Activated naive CD4-positive, alpha-beta T cell treated with anti-CD3 and anti-CD28 coated beads, Interleukin-2, amount 50 U/mL, for 24 hours (primary cell): ENCODE data around the gene TRMT1.

ENCODE experiments used
- H3K27ac Mint-ChIP-seq: one replicate; pipeline ENCODE4 v1.8.0; 2021; ENCODE audit warnings: mild to moderate bottlenecking, mixed read lengths
- H3K27me3 Mint-ChIP-seq: one replicate; pipeline ENCODE4 v1.8.0; 2021; ENCODE audit warnings: mixed read lengths
- H3K36me3 Mint-ChIP-seq: one replicate; pipeline ENCODE4 v1.8.0; 2021; ENCODE audit warnings: mixed read lengths
- H3K4me1 Mint-ChIP-seq: one replicate; pipeline ENCODE4 v1.8.0; 2021; ENCODE audit warnings: mixed read lengths
- H3K4me3 Mint-ChIP-seq: one replicate; pipeline ENCODE4 v1.8.0; 2021; ENCODE audit warnings: mild to moderate bottlenecking, mixed read lengths
- H3K9me3 Mint-ChIP-seq: one replicate; pipeline ENCODE4 v1.8.0; 2021; ENCODE audit warnings: mixed read lengths

The TRMT1 gene

DNA sequence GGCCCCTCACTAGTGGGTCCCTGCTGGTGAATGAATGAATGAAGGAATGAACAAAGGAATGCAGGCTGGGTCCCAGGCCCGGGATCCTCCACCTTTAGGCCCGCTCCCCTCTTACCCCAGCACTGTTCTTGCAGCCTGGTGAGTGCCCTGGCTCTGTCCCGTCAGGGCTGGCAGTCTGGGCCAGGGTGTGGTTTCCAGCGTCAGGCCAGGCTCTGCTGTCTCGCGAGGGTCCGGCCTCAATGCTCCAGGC, 14.2 kb downstream of the TRMT1 start:
- peak overlapping the region; percentile 71 for H3K4me3 Mint-ChIP-seq
- H3K27me3 Mint-ChIP-seq: peaks cover 3% of the 10 kb centered on the region
- H3K36me3 Mint-ChIP-seq: no peaks in the 10 kb centered on the region
- H3K4me1 Mint-ChIP-seq: peaks cover 44% of the 10 kb centered on the region
- no peak overlapping the region for H3K27ac Mint-ChIP-seq
- no peaks in the 10 kb centered on the region for H3K9me3 Mint-ChIP-seq

GRCh38 chr19:13101590-13102415, 14.7 kb downstream of the TRMT1 start:
- Mint-ChIP-seq H3K27ac (peak overlapping the region; percentile 70), H3K4me1 (peaks cover 49% of the 10 kb centered on the region), H3K4me3 (peak overlapping the region; percentile 71), H3K36me3 (no peaks in the 10 kb centered on the region), H3K27me3 (peaks cover 6% of the 10 kb centered on the region), H3K9me3 (no peaks in the 10 kb centered on the region)

- H3K9me3 Mint-ChIP-seq: no peaks in the 10 kb centered on the region
- peaks cover 51% of the 10 kb centered on the region for H3K4me1 Mint-ChIP-seq
- H3K36me3 Mint-ChIP-seq: no peaks in the 10 kb centered on the region
- peak overlapping the region; percentile 44 for H3K4me3 Mint-ChIP-seq
- H3K27me3 Mint-ChIP-seq: peaks cover 9% of the 10 kb centered on the region
- no peak overlapping the region for H3K27ac Mint-ChIP-seq
Measured at GRCh38 chr19:13100841-13101589, 15.5 kb downstream of the TRMT1 start.

DNA sequence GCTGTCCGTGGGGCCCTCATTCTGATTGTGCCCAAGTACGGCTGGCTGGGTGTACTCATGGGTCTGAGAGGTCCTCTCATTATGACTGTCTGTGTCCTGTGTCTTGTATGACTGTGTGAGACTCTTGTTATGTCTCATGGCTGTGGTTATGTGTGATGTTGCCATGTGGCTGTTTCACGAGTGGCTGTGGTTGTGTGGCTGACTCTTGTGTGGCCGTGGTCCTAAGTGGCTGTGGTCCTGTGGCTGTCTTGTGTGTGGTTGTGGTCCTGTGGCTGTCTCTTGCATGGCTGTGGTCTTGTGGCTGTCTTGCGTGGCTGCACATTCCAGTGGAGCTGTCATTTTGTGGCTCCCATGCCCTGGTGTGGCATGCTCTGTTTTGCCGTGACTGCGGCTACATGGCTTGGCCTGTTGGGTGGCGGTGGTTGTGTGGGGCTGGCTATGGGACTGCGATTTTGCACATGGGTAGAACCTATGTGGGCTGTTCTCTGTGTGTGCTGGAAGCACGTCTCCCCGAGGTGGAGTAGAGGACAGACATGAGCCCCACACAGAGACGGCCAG, 16.4 kb downstream of the TRMT1 start:
- H3K36me3 Mint-ChIP-seq: no peaks in the 10 kb centered on the region
- H3K9me3 Mint-ChIP-seq: no peaks in the 10 kb centered on the region
- H3K4me3 Mint-ChIP-seq: peak overlapping the region; percentile 79
- peaks cover 10% of the 10 kb centered on the region for H3K27me3 Mint-ChIP-seq
- peak overlapping the region; percentile 92 for H3K27ac Mint-ChIP-seq
- peaks cover 55% of the 10 kb centered on the region for H3K4me1 Mint-ChIP-seq

- peaks cover 52% of the 10 kb centered on the region for H3K4me1 Mint-ChIP-seq
- no peaks in the 10 kb centered on the region for H3K36me3 Mint-ChIP-seq
- H3K27me3 Mint-ChIP-seq: peaks cover 11% of the 10 kb centered on the region
- H3K4me3 Mint-ChIP-seq: peak overlapping the region; percentile 79
- peak overlapping the region; percentile 92 for H3K27ac Mint-ChIP-seq
- H3K9me3 Mint-ChIP-seq: no peaks in the 10 kb centered on the region
Measured at GRCh38 chr19:13099073-13099999, 17.2 kb downstream of the TRMT1 start.

DNA sequence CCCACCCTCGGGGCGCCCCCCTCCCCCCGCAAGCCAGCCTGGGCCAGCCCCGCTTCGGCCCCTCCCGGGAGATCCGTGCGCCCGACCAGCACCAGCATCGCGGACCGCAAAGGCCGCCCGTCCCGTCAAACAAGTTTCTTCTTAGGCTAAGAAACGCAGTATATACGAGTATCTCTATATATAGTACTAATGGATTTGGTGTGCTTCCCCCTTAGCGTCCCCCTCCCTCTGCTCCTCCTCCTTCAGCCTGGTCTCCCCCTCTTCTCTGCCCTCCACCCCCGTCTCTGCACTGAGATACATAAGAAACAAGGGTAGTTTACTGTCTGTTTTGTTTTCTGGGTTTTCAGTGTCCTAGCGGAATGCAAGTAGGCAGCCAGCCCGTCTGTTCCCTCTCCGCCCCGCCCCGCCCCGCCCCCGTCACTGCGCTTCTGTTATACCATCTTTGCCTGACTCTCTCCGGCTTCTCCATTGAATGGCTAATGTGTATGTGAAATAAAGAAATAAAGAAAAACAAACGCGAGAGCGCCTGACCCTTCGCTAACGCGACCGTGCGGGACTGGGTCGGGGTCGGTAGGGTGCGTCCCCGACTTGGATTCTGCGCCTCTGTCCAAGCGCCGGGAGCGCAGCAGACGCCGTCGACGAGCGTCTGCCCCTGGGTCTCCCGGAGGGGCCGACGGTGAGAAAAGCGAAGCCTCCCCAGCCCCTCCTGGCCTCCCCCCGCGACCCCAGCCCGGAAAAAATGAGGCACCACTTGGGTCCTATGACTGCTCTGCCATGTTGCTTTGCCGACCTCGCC, 18.1 kb downstream of the TRMT1 start:
- Mint-ChIP-seq H3K27me3 (peaks cover 13% of the 10 kb centered on the region), H3K36me3 (no peaks in the 10 kb centered on the region), H3K9me3 (no peaks in the 10 kb centered on the region), H3K4me1 (peaks cover 51% of the 10 kb centered on the region), H3K4me3 (peak overlapping the region; percentile 79), H3K27ac (no peak overlapping the region)

DNA sequence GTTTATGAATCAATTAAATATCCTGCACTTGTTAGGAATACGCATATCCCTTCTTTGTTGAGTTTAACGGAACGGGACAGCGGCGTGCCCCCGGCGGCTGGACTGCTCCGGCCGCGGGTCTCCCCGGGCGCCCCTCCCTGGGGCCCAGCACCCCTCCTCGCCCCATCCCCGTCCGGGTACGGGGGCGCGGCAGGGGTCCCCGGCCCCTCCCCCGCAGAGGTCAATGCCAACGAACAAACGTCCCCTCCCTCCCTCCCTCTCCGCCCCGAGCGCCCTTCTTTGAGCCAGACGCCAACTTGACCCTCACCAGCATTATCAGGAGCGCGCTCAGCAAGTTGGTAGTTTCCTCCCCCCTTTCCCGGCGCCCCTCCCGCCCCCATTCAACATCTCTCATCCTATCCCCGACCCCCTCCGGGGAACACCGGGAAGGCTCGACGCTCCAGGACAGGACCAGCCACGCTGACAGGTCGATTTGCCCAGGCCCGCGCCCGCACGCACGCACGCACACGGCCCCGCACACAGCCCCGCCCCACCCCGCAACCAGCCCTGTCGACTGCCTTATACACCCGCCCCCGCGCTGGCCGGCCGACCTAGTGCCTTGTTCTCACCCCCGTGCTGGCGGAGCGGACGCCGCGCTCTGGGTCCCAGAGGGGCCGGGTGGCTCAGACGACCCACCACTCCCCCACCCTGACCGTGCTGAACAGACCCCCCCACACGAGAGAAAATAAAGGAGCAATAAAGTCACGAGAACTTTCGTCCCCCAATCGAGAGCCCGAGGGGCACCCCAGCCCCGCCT, 18.9 kb downstream of the TRMT1 start:
- H3K9me3 Mint-ChIP-seq: no peaks in the 10 kb centered on the region
- H3K27ac Mint-ChIP-seq: no peak overlapping the region
- peaks cover 13% of the 10 kb centered on the region for H3K27me3 Mint-ChIP-seq
- no peaks in the 10 kb centered on the region for H3K36me3 Mint-ChIP-seq
- H3K4me1 Mint-ChIP-seq: peaks cover 46% of the 10 kb centered on the region
- H3K4me3 Mint-ChIP-seq: no peak overlapping the region

DNA sequence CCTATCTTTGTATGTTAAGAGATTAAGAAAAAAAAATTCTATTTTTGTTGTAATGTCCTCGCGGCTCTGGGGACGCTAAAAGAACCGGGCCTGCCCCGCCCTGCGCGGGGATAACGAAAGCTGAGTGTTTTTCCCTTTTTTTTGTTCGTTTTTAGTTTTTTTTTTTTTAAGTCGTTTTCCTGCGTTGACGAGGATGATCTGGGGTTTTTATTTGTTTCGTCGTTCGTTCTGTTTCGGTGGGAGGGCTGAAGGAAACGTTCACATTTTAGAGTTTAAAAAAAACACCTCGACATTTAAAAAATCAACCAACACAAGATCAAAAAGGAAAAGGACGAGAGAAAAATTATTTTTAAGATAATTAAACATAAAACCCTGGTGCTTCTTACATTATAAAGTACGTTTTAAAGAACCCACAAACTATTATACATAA, 19.5 kb downstream of the TRMT1 start:
- H3K36me3 Mint-ChIP-seq: no peaks in the 10 kb centered on the region
- H3K4me1 Mint-ChIP-seq: peaks cover 42% of the 10 kb centered on the region
- H3K27ac Mint-ChIP-seq: peak overlapping the region; percentile 51
- H3K4me3 Mint-ChIP-seq: peak overlapping the region; percentile 73
- H3K9me3 Mint-ChIP-seq: no peaks in the 10 kb centered on the region
- peaks cover 13% of the 10 kb centered on the region for H3K27me3 Mint-ChIP-seq

DNA sequence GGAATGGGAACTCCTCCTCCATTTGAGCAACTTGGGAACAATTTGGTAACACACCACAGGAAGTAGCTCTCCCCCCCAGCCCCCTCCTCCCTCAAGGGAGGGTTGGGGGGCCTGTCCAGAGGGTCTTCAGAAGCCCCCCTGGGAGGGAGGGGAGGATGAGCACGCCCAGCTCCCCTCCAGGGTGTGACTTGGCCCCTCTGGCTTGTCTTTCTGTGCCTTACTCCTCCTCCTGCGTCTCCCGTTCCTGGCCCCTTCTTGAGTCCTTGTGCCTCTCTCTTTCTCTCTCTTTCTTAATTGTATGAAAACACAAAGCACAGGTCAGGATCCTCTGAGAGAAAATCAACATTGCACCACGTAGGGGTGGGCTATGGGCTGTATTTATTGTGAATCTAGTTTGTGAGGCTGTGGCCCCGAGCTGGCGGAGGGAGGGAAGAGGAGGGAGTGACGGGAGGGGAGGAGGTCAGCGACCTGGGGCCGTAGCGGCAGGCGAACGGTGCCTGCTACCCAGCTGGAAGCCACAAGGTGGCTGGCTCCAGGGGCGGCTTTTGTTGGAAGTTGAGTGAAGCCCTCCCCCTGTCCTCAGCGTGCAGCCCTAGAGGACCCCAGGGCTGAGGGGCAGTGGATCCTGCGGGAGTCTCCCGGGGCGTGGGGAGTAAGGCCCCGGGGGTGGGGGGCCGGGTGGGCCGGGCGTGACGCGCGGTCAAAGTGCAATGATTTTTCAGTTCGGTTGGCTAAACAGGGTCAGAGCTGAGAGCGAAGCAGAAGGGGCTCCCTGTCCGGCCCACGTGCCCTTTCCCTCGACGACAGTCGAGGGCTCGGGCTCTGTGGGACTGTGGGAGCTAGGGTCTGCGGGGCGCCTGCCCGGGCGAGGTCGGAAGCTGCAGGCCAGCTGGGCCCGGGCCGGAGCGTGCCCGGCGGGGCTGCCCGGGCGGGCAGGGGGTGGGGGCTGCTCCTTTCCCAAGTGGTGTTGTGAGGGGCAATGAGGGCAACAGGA, 20.3 kb downstream of the TRMT1 start:
- Mint-ChIP-seq H3K36me3 (no peaks in the 10 kb centered on the region), H3K27me3 (peaks cover 13% of the 10 kb centered on the region), H3K27ac (peak overlapping the region; percentile 11), H3K4me3 (peak overlapping the region; percentile 51), H3K9me3 (no peaks in the 10 kb centered on the region), H3K4me1 (peaks cover 34% of the 10 kb centered on the region)

DNA sequence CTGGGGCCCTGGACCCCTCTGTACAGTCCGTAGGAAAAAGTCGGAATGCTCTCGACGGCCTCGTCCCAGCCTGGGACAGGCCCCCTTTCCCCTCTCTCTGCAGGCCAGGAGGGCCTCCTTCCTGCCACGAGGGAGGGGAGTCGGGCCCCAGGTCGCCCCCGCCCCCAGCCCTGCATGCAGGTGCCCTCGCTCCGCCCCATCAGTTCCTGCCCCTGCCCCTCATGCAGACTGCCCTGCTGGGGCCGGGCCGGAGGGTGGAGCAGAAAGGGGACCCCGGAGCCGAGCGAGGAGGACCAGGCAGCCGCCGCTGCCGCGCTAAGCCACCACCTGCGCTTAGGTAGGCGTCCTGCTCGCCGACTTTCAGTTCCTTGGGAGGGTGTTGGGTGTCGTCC, 21.2 kb downstream of the TRMT1 start:
- Mint-ChIP-seq H3K4me1 (peaks cover 31% of the 10 kb centered on the region), H3K27ac (no peak overlapping the region), H3K27me3 (peaks cover 13% of the 10 kb centered on the region), H3K4me3 (no peak overlapping the region), H3K36me3 (no peaks in the 10 kb centered on the region), H3K9me3 (no peaks in the 10 kb centered on the region)

- peaks cover 13% of the 10 kb centered on the region for H3K27me3 Mint-ChIP-seq
- no peaks in the 10 kb centered on the region for H3K36me3 Mint-ChIP-seq
- no peak overlapping the region for H3K4me3 Mint-ChIP-seq
- peaks cover 25% of the 10 kb centered on the region for H3K4me1 Mint-ChIP-seq
- no peaks in the 10 kb centered on the region for H3K9me3 Mint-ChIP-seq
- H3K27ac Mint-ChIP-seq: no peak overlapping the region
Measured at GRCh38 chr19:13094771-13095392, 21.7 kb downstream of the TRMT1 start.

DNA sequence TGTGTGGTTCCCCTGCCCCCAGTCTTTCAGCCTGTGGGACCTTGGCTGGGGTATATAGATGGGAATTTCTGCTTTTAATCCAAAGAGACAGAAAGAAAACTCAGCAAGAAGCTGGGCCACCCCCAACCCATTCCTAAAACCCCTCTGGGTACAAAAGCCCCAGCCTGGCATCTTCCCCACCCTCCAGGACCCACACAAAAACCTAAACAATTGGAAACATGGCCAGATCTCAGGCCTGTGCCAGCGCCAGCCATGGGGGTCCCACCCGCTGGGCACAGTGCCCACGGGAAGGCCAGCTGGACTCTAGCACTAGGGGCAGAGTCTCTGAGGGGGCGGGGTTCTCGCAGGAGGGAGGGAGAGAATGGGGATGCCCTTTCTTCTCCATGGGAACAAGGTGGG, 22.4 kb downstream of the TRMT1 start:
- Mint-ChIP-seq H3K36me3 (no peaks in the 10 kb centered on the region), H3K4me3 (no peak overlapping the region), H3K27ac (peak overlapping the region; percentile 12), H3K9me3 (no peaks in the 10 kb centered on the region), H3K27me3 (peaks cover 13% of the 10 kb centered on the region), H3K4me1 (peaks cover 22% of the 10 kb centered on the region)
